Coronary artery (tissue), 2 donors: ENCODE measurements around the gene ROPN1B.
"Not testable (repeated sequence)": the region's sequence is repeated elsewhere in the genome, so short reads cannot be mapped to it uniquely, and the experiment has no call there.

Experiments
- DNase-seq: peaks from one replicate; pipeline ENCODE4 v3.0.0-alpha.2; 2017; ENCODE audit warnings: low spot score
- H3K27ac ChIP-seq, 2 donors: fragments of 200-600 bp; sonication (generic); one replicate each; pipeline ENCODE4 v1.5.1; 2016 to 2019
- H3K4me3 ChIP-seq: fragments of 200-600 bp; sonication (generic); 2 replicates; pipeline ENCODE4 v1.5.1; 2016; ENCODE audit warnings: mild to moderate bottlenecking, moderate library complexity
- CTCF ChIP-seq: fragments of 200-600 bp; sonication (generic); IDR thresholded peaks from one replicate; pipeline ENCODE4 v1.5.1; 2019; ENCODE audit warnings: antibody characterized with exemption

Gene ROPN1B

GRCh38 chr3:125990253-125990970, 21.4 kb downstream of the ROPN1B start:
- no peak for TF ChIP-seq CTCF
- peak; percentile 96 for DNase-seq
- Histone ChIP-seq H3K4me3 (peak overlapping the region; percentile 84), H3K27ac (peak overlapping the region; percentile 72 to 83)

GRCh38 chr3:125996751-125997150, 27.8 kb downstream of the ROPN1B start:
- not testable (repeated sequence) for H3K27ac ChIP-seq, H3K4me3 ChIP-seq, DNase-seq

GRCh38 chr3:126002189-126002588, 33.2 kb downstream of the ROPN1B start:
- no peak overlapping the region for H3K27ac ChIP-seq
- H3K4me3 ChIP-seq: no peak overlapping the region
- DNase-seq: no peak
- no peak for TF ChIP-seq CTCF

- Histone ChIP-seq H3K27ac (no peak overlapping the region), H3K4me3 (no peak overlapping the region)
- no peak for TF ChIP-seq CTCF
- DNase-seq: no peak
Measured at GRCh38 chr3:126003447-126004190, 34.6 kb downstream of the ROPN1B start.

GRCh38 chr3:126004217-126004616, 35.2 kb downstream of the ROPN1B start:
- Histone ChIP-seq H3K27ac (no peak overlapping the region), H3K4me3 (no peak overlapping the region)
- no peak for TF ChIP-seq CTCF
- DNase-seq: no peak

GRCh38 chr3:126004692-126005091, 35.7 kb downstream of the ROPN1B start:
- no peak for DNase-seq
- Histone ChIP-seq H3K4me3 (no peak overlapping the region), H3K27ac (no peak overlapping the region)
- TF ChIP-seq CTCF: no peak

GRCh38 chr3:126005951-126006350, 37.0 kb downstream of the ROPN1B start:
- no peak overlapping the region for H3K27ac ChIP-seq
- DNase-seq: no peak
- H3K4me3 ChIP-seq: no peak overlapping the region
- TF ChIP-seq CTCF: no peak
